Measurements from ENCODE around the gene KDM2A. TPM values are rescaled to one million over a fixed set of nuclear protein-coding genes. Genes with fewer than 3 reads are reported as not detected.

KDM2A gene
- polyA plus RNA-seq, 2 of the 4 experiments (the other 2 are of a cell fraction), result 34.5 to 42.8 TPM

DNA sequence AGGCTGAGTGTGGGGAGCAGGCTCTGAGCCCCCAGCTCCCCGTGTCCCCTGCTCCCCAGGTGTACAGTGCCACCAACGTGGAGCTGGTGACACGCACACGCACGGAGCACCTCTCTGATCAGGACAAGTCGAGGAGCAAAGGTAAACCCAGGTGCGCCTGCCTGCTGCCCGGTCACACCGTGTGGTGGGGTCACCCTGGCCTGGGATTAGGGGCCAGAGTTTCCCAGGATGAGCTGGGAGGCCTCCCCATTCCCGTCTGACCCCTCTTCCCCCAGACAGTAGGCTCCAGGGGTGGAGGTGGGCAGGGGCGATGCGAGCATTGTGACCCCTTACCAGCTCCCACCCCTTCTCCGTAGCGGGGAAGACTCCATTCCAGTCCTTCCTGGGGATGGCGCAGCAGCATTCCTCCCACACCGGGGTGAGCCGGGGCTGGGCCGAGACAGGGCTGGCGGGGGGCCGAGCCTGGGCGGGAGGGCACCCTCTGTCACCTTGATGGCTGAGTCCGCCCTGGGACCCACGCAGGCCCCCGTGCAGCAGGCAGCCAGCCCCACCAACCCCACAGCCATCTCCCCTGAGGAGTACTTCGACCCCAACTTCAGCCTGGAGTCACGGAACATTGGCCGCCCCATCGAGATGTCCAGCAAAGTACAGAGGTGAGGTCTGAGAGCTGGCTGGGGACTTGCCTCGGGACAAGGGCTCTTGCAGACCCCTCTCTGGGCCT is 180.6 kb downstream of the KDM2A start:
- ChIA-PET POLR2A (interaction anchor here (2.3 kb wide), 1 partner anchor 11 kb away, joined by 7 read pairs; the partner anchor contains the start of gene ANKRD13D), CTCF (interaction anchor here (1.0 to 7.1 kb wide), 6 partner anchors 12 to 83 kb away, joined by 3 to 41 read pairs (median 4); no protein-coding TSS in a partner anchor)
- no peak for ATAC-seq
- TF ChIP-seq, protein P1, sequence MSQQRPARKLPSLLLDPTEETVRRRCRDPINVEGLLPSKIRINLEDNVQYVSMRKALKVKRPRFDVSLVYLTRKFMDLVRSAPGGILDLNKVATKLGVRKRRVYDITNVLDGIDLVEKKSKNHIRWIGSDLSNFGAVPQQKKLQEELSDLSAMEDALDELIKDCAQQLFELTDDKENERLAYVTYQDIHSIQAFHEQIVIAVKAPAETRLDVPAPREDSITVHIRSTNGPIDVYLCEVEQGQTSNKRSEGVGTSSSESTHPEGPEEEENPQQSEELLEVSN (IDR thresholded peaks at IDR 0.05; ENCODE audit: borderline replicate concordance, low read depth), result no peak
- no peak for TF ChIP-seq HOXB5 (CRISPR knock-in tag; IDR thresholded peaks at IDR 0.05)
- TF ChIP-seq ESRRA (IDR thresholded peaks at IDR 0.05; ENCODE audit: borderline replicate concordance, low read length), result no peak
- no peak for TF ChIP-seq RARB (CRISPR knock-in tag; IDR thresholded peaks at IDR 0.05)
- TF ChIP-seq NFE2L2 (conservative IDR thresholded peaks at IDR 0.05; ENCODE audit: low read length), result no peak
- no peak for TF ChIP-seq FOSL2 (IDR thresholded peaks at IDR 0.05)
- no peak for TF ChIP-seq FOSL2 (CRISPR knock-in tag; IDR thresholded peaks at IDR 0.05)
- TF ChIP-seq USF2 (IDR thresholded peaks at IDR 0.05), result no peak
- no peak for TF ChIP-seq CBX2 (IDR thresholded peaks at IDR 0.05; ENCODE audit: borderline replicate concordance, low read depth)
- no peak for TF ChIP-seq CBX8 (IDR thresholded peaks at IDR 0.05)
- TF ChIP-seq KDM5A (IDR thresholded peaks at IDR 0.05), result no peak
- TF ChIP-seq PBX3 (IDR thresholded peaks at IDR 0.05), result no peak
- H3K4me2 ChIP-seq, result no peak overlapping the region
- peaks cover 17% of the 10 kb centered on the region; the same call in 2 of the 3 replicates for H3K4me1 ChIP-seq
- H3K9me3 ChIP-seq, result peaks cover 16% of the 10 kb centered on the region
- 94% methylated on average over 23 of the region's 29 CpGs for WGBS (ENCODE audit: missing lambda C conversion rate)
- no peak overlapping the region for H3K27ac ChIP-seq
- no peak for DNase-seq (ENCODE audit: low read depth in 1 of 2, low spot score in 1 of 2)
- H3K4me3 ChIP-seq, result no peak overlapping the region
- no peak for FAIRE-seq

DNA sequence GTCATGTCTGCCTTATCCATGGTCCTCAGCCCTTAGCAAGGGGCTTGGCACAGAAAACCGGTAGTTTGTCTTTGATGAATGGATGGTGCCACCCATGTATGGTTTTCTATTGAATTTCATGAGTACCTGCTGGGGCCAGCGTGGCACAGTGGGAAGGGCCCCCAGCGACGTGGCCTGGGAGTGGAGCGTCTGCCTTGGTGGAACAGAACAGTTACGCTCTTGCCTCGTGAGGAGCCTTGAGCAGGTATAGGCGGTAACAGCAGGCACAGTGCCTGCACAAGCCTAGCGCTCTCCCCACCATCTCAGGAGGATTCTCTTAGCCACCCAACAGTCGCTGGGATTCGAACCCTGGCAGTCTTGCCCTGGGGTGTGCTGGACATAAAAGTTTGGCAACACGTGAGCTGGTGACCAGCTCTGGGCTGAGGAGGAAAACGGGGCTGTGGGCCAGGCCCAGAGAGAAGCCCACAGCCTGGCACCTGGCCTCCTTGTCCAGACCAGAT is 181.2 kb downstream of the KDM2A start:
- POLR2A ChIA-PET, result interaction anchor here (0.6 to 2.3 kb wide), 2 partner anchors 12 to 27 kb away, joined by 7 to 8 read pairs; partner anchors contain the start of gene ANKRD13D
- TF ChIP-seq BCL3 (IDR thresholded peaks at IDR 0.05) (no peak), MAZ (IDR thresholded peaks at IDR 0.05; ENCODE audit: borderline replicate concordance, low read depth, low read length) (no peak), HDAC2 (IDR thresholded peaks at IDR 0.05) (no peak), HMGXB4 (CRISPR knock-in tag; IDR thresholded peaks at IDR 0.05; ENCODE audit: borderline replicate concordance) (no peak), NFE2L2 (conservative IDR thresholded peaks at IDR 0.05; ENCODE audit: low read length) (no peak), CBX2 (IDR thresholded peaks at IDR 0.05; ENCODE audit: borderline replicate concordance, low read depth) (no peak), RARB (CRISPR knock-in tag; IDR thresholded peaks at IDR 0.05) (no peak), CEBPB (IDR thresholded peaks at IDR 0.05) (no peak)
- FAIRE-seq (no peak), DNase-seq (ENCODE audit: low read depth in 1 of 2, low spot score in 1 of 2) (no peak), ATAC-seq (no peak)
- Histone ChIP-seq H3K27ac (no peak overlapping the region), H3K4me2 (no peak overlapping the region), H3K4me1 (peaks cover 22% of the 10 kb centered on the region; the same call in 2 of the 3 replicates), H3K9me3 (peaks cover 9% of the 10 kb centered on the region), H3K4me3 (no peak overlapping the region)
- CTCF ChIA-PET, result interaction anchor here (1.1 to 7.1 kb wide), 4 partner anchors 12 to 51 kb away, joined by 3 to 41 read pairs (median 9); no protein-coding TSS in a partner anchor
- WGBS (ENCODE audit: missing lambda C conversion rate), result 95% methylated on average over 12 of the region's 13 CpGs
